Sigmoid colon (tissue), 4 donors: ENCODE measurements around the gene GFRA3.

Experiments
- CTCF ChIP-seq, 4 experiments: fragments of 450-650 bp in 3 of 4; fragments of 200-600 bp in 1 of 4; IDR thresholded peaks; one replicate each; pipeline ENCODE4 v1.5.1; 2016 to 2019; ENCODE audit warnings: antibody characterized with exemption in 4 of 4, mild to moderate bottlenecking in 3 of 4, moderate library complexity in 2 of 4
- EP300 ChIP-seq, 4 donors: sonication (generic); formaldehyde crosslinking; IDR thresholded peaks; one replicate each; pipeline ENCODE4 v1.6.1; 2017; ENCODE audit warnings: antibody characterized with exemption in 4 of 4
- POLR2A ChIP-seq, 2 donors: fragments of 450-650 bp; IDR thresholded peaks; one replicate each; pipeline ENCODE4 v1.6.1; 2016; ENCODE audit warnings: antibody characterized with exemption in 2 of 2, mild to moderate bottlenecking in 2 of 2, moderate library complexity in 2 of 2
- POLR2AphosphoS5 ChIP-seq, 4 donors: sonication (generic); formaldehyde crosslinking; IDR thresholded peaks; one replicate each; pipeline ENCODE4 v1.6.1; 2017; ENCODE audit warnings: antibody characterized with exemption in 4 of 4

GRCh38 chr5:138305797-138306196 is 31.4 kb upstream of the GFRA3 start:
- no peak for TF ChIP-seq CTCF (IDR thresholded peaks at IDR 0.05)
- TF ChIP-seq EP300 (IDR thresholded peaks at IDR 0.05): no peak
- no peak for TF ChIP-seq POLR2AphosphoS5 (IDR thresholded peaks at IDR 0.05)
- no peak for TF ChIP-seq POLR2A (IDR thresholded peaks at IDR 0.05)
